NCI-H128 (cell line): ENCODE results near the gene C19orf85.
"Not testable (repeated sequence)": the region's sequence is repeated elsewhere in the genome, so short reads cannot be mapped to it uniquely, and the experiment has no call there.

Experiments used
- DNase-seq: peaks from one replicate; lab custom pipeline; 2025; ENCODE audit not compliant: unreplicated experiment; lab: John Stamatoyannopoulos, UW

The C19orf85 gene

DNA sequence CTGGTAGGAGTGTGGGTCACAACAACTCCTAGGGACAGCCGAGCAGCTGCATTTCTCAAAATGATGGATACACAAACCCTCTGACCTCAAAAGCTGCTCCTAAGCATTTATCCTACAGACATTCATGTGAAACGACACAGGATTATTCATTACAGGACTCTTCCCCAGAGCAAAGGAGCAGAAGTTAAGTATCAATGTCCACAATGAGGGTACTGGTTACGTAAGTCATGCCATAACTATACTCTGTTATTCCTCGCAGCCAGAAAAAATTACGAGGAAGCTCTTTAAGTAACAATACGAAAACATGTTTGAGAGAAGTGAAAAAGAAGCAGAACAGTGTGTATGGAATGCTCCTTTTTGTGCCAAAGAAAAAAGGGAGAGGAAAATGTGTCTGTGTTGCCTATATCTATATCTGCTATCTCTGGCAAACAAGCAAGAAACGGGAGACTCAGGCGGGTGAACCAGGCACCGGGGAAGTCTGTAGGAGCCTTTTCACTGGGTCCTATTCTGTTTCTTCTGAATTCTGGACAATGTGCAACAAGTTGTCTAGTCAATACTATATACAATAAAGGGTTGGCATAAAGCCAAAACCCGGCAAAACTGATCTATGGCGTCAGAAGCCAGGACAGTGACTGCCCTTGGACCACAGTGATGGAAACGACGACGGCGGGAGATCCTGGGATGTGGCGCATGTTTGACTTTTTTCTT lies 4.4 kb downstream of the C19orf85 start:
- no peak for DNase-seq

DNA sequence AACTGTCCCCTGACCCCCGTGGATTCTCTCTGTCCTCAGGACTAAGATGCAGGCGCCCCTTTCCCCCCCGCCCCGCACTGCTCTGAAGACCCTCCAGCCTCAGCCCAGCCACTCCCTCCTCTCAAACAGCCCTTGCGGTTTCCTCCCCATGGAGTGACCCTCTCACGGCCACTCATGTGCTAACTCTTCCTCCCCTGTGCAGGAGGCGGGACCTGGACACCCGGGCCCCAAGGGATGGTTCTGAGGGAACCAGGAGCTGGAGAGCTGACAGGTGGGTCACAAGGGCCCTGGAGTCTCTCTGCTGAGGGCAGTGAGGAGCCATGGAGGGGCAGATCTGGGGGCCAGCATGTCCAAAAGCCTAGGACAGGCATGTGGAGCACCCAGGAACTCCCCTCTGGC lies 5.0 kb downstream of the C19orf85 start:
- no peak for DNase-seq

DNA sequence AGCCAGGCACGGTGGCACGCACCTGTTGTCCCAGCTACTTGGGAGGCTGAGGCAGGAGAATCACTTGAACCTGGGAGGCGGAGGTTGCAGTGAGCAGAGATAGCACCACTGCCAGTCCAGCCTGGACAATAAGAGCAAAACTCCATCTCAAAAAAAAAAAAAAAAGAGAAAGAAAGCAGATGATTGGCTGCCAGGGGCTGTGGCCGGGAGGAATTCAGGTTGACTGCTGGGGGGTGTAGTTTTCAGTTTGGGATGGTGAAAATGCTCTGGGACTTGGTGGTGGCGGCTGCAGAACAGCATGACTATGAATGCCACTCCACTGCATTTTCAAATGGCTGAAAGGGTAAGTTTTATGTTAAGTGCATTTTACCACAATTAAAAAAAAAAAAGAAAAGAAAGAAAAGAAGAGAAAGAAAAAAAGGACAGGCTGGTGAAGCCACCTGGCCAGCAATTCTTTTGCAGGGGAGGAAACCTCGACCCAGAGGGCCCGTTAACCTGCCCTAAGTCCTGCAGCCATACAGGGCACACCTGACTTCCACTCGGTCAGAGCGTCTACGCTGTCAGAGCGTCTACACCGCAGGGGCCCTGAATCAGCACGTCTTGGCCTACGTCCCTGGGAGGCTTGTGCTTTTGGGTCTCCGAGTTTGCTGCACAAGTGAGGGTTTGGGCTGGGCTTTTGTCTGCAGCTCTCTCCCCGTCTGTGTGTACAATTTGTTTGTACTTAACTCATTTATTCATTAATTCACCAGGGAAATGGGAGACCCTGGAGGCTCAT lies 6.7 kb downstream of the C19orf85 start:
- no peak for DNase-seq

DNA sequence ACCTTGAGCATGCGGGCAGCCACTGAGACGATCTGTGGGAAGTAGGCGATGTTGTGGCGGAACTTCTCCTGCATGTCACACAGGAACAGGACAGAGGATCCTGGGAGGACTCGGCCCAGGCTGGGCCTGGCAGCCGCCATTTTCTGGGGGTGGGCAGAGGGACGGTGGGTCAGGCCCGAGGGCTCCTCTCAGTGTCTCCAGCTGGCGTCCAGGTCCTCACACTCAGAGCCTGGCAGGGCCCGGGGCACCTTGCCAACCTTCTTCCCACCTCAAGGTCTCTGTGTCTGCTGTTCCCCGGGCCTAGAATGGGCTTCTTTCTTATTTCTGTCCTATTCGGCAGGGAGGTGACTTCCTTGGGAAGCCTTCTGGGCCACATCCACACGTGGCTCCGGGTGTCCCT lies 8.2 kb downstream of the C19orf85 start:
- no peak for DNase-seq

DNA sequence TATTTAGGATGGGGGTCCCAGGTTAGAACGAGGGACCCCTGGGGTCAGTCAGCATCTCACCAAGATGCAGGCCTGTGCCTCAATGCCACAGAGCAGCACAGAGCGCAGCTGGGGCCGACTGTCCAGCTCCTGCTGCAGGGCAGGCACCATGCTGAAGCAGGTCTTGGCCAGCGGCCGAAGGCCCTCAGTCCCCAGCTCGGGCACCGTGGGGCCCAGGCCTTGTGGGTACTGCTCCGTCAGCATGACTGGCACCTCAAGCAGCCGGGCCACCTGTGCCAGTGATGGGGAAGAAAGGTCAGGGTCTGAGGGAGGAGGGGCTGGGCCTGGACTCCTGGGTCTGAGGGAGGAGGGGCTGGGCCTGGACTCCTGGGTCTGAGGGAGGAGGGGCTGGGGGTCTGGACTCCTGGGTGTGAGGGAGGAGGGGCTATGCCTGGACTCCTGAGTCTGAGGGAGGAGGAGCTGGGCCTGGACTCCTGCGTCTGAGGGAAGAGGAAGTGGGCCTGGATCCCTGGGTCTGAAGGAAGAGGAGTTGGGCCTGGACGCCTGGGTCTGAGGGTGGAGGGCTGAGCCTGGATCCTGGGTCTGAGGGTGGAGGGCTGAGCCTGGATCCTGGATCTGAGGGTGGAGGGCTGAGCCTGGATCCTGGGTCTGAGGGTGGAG lies 8.8 kb downstream of the C19orf85 start:
- DNase-seq: no peak

DNA sequence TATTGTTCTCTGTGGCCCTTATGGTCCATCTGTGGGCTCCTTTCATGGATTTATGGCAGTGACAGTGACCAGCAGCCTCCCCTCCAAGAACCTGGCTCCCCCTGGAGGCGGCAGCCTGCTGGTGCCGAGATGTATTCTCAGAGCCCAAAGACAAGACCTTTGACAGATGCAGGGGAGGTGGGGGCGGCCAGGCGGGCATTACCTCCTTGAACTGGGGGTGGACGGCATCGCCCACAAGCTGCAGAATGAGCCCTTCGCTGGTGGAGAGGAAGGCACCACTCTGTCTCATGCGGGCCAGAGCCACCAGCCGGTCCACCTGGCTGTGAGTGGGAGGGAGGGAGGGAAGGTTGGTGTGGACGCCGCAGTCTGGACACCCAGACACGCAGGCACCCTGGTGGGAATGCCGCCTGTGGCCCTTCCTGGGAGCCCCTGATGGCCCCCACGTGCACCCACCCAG lies 9.7 kb downstream of the C19orf85 start:
- DNase-seq: no peak

DNA sequence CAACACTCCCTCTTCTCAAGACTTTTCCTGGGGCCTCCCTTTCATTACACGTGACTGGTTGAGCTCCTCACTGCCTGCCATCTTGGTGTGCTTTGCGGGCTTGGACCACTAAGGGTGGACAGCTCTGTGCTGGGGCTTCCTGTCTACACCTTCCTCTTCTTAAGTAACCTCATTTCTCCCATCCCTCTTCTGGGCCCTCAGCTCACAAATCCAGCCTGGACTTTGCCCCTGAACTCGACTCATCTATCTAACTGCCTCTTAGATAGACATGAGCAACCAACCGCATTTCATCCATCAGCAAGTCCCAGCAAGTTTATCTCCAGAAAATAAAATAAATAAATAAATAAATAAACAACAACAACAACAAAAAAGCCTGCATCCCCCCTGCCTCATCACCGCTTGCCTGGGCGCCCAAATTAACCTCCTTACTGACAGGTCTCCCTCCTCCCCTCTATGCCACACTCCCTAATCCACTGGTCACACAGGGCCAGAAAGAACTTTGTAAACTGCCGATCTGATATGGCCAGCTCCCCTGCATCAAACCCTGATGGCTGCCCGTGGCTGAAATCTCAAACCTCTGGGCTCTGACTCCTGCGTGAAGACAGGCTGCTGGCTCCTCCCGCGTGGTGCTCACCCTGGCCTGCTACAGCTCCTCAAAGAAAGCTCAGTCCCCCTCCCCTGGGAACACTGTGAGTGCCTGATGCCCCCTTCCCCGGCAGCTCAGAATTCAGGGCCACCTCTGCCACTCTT lies 10.9 kb downstream of the C19orf85 start:
- no peak for DNase-seq

DNA sequence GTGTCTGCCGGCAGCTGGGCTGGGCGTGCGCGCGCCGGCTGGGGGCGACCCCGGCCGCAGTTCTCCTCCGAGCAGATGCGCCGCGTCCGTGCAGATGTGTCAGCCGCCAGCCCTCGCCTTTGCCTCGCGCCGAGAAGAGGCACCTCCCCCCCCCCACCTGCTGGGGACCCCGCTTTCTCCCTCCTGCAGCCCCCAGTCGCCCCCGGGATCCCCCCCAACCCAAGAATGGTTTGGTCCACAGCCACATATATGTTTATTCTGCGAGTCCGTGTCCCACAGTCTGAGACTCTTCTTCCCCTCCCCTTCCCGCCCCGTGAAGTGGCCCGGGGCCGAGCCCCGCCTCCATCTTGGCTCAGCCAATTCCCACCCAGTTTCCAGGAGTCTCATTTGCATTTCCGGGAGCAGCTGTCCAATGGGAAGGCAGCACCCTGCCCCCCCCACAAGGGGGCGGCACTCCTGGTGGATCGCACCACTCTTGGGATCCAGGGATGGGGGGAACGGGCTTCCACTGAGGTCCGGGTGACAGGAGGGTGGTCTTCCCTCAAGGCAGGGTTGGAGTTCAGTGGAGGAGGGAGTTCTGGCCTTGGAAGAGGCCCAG lies 11.7 kb downstream of the C19orf85 start:
- DNase-seq: peak; percentile 74

DNA sequence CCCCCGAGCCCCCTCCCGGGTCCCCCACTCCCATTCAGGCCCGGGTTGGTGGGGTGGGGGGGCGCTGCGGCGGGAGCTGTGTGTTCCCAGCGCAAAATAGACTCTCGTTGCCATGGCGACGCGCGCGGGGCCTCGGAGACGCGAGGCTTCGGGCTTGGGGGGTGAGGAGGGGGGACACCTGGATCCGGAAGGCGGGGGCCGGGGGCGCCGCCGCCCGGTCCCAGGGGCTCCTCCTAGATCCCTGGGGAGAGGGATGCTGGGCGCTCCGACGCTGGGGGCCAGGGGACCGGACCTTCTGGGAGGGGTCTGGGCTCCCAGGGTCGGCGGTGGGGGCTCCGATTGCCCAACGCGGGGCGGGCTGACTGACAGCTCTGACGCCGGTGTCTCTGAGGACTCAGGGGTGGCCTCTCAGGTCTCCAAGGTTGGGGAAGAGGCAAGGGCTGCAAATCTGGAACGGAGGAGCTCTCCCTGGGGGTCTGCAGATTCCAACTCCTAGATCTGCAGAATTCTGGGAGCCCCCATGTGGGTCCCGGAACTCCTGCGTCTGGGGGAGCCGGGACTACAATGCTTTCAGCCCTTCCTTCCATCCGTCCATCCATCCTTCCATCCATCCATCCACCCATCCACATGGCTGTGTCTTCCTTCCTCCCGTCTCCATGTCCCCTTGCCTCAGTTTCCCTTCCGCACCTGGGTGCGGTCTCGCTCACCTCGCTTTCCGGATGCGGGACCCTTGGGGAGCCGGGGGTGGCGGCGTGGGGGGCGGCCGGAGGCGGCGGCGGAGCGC lies 12.4 kb downstream of the C19orf85 start:
- DNase-seq: no peak

DNA sequence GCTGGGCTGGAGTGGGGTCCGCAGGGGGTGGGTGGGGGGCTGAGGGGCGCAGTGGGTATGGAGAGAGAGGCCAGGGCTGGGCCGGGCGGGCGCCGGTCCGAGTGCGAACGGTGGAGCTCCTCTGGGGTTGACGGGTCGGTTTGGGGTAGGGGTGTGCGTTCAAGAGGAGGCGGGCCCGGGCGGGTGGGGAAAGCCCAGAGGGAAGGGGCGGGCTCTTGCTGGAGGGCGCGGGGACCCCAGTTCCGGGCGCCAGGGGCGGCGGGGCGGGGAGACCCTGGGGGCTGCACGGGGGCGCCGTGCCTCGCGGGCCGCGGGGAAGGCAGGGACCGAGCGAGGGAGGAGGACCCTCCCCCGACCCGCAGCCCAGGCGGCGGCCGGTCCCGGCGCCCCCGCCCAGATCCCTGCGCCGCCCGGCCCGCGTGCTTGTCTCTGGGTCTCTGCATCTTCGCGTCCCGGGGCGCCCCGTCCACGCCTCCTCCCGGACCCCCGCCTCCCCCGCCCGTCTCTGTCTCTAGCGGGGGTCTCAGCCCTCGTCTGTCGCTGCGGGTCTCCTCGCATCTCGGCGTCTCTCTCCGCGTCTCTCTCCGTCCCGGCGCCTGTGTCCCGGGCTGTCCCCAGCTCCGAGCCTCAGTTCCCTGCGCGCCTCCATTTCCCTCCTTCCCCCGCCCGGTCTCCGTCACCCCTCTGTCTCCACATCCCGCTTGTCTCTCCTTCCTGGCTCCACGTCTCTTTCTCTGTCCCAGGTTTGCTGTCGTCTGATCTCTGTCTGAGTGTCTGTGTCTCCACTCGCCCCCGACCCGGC lies 13.2 kb downstream of the C19orf85 start:
- DNase-seq: no peak

DNA sequence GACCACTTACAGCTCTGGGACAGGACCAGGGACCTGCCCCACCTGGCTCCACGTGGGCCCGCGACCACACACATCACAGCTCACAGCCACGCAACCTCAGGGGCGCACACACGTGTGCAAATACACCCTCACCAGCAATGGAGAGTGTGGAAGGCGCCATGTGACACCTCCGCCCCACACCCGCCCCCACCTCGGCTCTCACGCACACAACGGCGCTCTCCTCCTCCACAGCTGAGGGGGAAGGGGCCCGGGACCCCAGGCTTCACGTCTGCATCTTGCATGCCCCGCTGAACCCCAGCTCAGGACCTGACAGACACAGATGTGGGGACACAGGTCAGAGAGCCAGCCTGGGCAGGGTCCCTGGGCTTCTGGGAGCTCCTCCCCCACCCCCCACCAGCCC lies 15.1 kb downstream of the C19orf85 start:
- DNase-seq: no peak

DNA sequence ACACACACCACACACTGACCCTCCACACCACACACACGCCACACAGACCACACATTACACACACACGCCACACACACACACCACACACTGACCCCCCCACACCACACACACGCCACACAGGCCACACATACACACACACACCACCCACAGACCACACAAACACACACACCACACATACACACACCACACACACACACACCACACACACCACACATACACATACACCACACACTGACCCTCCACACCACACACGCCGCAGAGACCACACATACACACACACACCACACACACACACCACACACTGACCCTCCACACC lies 16.4 kb downstream of the C19orf85 start:
- not testable (repeated sequence) for DNase-seq

DNA sequence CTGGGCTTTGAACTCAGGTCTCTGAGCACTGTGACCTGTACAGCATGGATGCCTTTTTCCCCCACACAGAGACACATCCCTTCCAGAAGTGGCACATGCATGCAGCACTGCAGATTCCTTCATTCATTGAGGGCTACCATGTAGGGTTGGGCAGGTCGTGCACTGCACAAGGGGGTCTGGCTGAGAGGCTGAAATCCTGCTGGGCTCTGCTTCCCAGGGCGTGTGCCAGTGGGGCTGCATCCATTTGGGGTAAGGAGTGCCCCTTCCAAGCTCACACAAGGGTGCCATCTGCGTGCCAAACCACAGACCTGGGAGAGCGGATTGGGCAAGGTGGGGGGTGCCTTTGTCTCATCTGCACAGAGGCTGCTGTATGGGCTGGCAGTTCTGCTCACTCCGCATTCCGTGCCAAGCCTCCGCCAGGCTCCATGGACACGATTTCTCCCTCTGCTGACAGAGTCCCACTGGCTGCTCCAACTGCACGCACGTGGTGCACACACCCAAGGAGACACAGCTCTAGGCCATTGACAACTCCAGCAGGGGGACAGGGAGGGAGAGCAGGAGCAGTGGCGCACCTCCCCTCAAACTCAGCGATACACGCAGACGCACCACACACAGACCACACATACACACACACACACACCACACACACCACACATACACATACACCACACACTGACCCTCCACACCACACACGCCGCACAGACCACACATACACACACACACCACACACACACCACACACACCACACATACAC lies 17.0 kb downstream of the C19orf85 start:
- no peak for DNase-seq

DNA sequence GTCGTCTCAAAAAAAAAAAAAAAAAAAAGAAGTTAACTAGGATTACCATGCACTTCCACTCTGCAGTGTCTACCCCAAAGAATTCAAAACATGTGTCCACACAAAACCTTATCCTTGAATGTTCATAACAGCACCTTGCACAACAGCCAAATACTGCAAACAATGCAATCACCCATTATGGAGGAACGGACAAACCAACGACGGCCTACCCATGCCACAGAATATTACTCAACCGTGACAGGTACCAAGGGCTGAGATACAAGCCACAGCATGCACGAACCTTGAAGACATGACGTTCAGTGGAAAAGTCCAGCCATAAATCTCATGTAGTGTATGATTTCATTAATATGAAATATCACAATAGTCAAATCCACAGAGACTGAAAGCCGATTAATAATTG lies 18.5 kb downstream of the C19orf85 start:
- DNase-seq: no peak

DNA sequence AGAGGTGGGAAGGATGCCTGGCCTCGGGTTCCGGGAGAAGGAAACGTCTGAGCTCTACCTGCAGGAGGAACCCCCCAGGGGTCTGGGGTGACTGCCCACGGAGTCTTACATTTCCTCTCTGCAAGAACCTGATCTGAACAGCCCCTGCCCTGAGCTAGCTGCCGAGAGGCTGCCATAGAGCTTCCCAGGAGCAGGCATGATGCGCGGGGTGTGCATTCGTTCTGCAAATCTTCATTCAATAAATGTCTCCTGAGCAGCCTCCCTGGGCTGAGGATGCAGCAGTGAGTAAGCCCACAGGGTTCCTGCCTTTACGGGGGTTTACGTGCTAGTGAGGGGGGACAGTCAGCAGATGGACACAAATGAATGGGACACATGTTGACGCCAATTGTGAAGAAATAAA lies 19.9 kb downstream of the C19orf85 start:
- no peak for DNase-seq

DNA sequence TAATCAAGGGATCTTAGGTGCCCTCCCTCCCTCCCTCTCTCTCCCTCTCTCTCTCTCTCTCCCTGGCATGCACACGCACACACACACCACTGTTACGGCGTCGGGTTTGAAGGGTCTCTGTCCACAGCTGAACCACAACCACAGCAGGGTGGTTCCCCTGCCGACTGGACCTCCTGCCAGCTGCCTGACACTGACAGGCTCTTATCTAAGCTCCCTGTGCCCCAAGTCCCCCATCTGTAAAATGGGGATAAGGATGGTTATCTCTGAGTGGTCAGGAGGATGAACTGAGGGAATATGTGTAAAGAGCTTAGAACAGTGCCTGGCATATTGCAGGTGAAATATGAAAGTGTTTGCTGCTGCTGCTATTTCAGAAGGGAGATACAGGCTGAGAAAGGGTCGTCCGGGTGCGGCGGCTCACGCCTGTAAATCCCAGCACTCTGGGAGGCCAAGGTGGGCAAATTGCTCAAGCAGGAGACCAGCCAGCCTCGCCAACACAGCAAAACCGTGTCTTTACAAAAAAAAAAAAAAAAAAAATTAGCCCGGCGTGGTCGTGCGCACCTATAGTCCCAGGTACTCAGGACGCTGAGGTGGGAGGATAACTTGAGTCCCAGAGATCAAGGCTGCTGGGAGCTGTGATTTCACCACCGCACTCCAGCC lies 20.6 kb downstream of the C19orf85 start:
- no peak for DNase-seq

DNA sequence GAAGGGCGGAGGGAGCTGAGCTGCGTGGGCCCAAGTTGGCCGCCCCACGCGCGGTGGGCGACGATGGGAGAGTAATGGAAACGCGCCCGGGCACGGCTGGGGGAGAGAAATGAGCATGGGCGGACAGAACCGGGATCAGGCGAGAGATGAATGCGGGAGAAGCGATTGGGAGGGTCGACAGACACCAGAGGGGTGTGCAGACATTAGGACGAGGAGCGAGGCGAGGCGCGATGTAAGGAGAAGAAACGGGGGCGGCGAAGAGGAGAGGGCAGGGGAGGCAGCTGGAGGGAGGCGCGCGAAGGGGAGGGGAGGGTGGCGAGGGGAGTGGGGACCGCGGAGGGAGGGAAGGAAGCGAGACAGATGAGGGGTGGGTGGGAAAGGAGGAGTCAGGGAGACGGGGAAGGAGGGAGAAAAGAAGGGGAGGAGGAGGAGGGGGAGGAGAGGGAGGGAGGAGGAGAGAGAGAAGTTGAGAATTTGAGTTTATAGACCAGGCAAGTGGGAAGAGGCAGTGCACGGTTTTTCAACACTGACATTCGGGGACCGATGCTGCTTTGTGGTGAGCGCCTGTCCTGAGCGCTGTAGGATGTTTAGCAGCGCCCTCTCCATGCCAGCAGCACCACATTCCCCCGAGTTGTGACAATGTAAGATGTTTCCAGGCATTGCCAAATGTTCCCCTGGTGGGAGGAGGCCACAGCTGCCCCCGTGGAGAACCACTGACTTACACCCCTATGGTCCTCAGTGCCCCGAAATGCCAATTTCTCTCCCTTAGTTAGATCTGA lies 21.3 kb downstream of the C19orf85 start, which contains the start of gene SHISA7:
TSS of gene SHISA7 (minus strand) at position 256 of the 779 bp plus-strand sequence. CDS start 437 bp downstream, outside the sequence.
- no peak for DNase-seq
